SK-N-SH treated with all-trans-retinoic acid at 6 μM for 48 hours (cell line): ENCODE data around the gene RSL24D1.
"Not testable (repeated sequence)": the region's sequence is repeated elsewhere in the genome, so short reads cannot be mapped to it uniquely, and the experiment has no call there.

Source experiments
- ATAC-seq: fragments of 200-7000 bp; cut with Tn5 transposase; 3 replicates; pipeline ENCODE4 v1.9.1; 2020; ENCODE audit warnings: mild to moderate bottlenecking, moderate library complexity
- ARNTL ChIP-seq: fragments of 450-650 bp; formaldehyde crosslinking; IDR thresholded peaks from 2 replicates; pipeline ENCODE4 v1.5.0; 2020; ENCODE audit warnings: low read depth, mild to moderate bottlenecking, moderate library complexity, borderline replicate concordance
- BACH2 ChIP-seq: fragments of 250-450 bp; sonication (Bioruptor Pico); IDR thresholded peaks from 2 replicates; pipeline ENCODE4 v1.9.0; 2021; ENCODE audit warnings: mild to moderate bottlenecking, borderline replicate concordance
- CREB5 ChIP-seq: fragments of 250-450 bp; sonication (Bioruptor Pico); IDR thresholded peaks from 2 replicates; pipeline ENCODE4 v1.5.1; 2020; ENCODE audit warnings: low read depth, mild to moderate bottlenecking, moderate library complexity
- CSDC2 ChIP-seq: fragments of 250-450 bp; sonication (Bioruptor Pico); IDR thresholded peaks from 2 replicates; pipeline ENCODE4 v1.5.0; 2020; ENCODE audit warnings: mild to moderate bottlenecking, moderate library complexity
- CSRNP3 ChIP-seq: fragments of 250-450 bp; sonication (Bioruptor Pico); IDR thresholded peaks from 2 replicates; pipeline ENCODE4 v1.5.1; 2021; ENCODE audit warnings: mild to moderate bottlenecking, moderate library complexity
- ESRRG ChIP-seq: fragments of 250-450 bp; sonication (Bioruptor Pico); IDR thresholded peaks from 2 replicates; pipeline ENCODE4 v1.6.1; 2021; ENCODE audit warnings: mild to moderate bottlenecking
- GLIS3 ChIP-seq: fragments of 250-450 bp; sonication (Bioruptor Pico); IDR thresholded peaks from 2 replicates; pipeline ENCODE4 v1.5.0; 2020; ENCODE audit warnings: mild to moderate bottlenecking, moderate library complexity
- ISL1 ChIP-seq: fragments of 250-450 bp; sonication (Bioruptor Pico); IDR thresholded peaks from 2 replicates; pipeline ENCODE4 v2.1.2; 2022; ENCODE audit warnings: mild to moderate bottlenecking, moderate library complexity
- PATZ1 ChIP-seq: fragments of 250-450 bp; sonication (Bioruptor Pico); IDR thresholded peaks from 2 replicates; pipeline ENCODE4 v1.8.0; 2020; ENCODE audit warnings: mild to moderate bottlenecking, moderate library complexity, borderline replicate concordance
- POU6F1 ChIP-seq: fragments of 250-450 bp; sonication (Bioruptor Pico); IDR thresholded peaks from 2 replicates; pipeline ENCODE4 v1.8.0; 2021; ENCODE audit warnings: low read depth, mild to moderate bottlenecking, moderate library complexity, borderline replicate concordance
- PPARA ChIP-seq: fragments of 250-450 bp; sonication (Bioruptor Pico); IDR thresholded peaks from 2 replicates; pipeline ENCODE4 v1.5.0; 2020; ENCODE audit warnings: mild to moderate bottlenecking, borderline replicate concordance
- RARB ChIP-seq: fragments of 250-450 bp; sonication (Bioruptor Pico); IDR thresholded peaks from 2 replicates; pipeline ENCODE4 v1.8.0; 2021; ENCODE audit warnings: mild to moderate bottlenecking, moderate library complexity
- SNAI2 ChIP-seq: fragments of 250-450 bp; sonication (Bioruptor Pico); IDR thresholded peaks from 2 replicates; pipeline ENCODE4 v1.5.0; 2020; ENCODE audit warnings: mild to moderate bottlenecking, moderate library complexity
- TCF4 ChIP-seq: fragments of 250-450 bp; sonication (Bioruptor Pico); IDR thresholded peaks from 2 replicates; pipeline ENCODE4 v1.8.0; 2021; ENCODE audit warnings: mild to moderate bottlenecking, moderate library complexity, borderline replicate concordance
- TOX ChIP-seq: fragments of 250-450 bp; sonication (Bioruptor Pico); IDR thresholded peaks from 2 replicates; pipeline ENCODE4 v1.8.0; 2021; ENCODE audit warnings: mild to moderate bottlenecking, moderate library complexity, borderline replicate concordance
- ZC3H10 ChIP-seq: fragments of 250-450 bp; sonication (Bioruptor Pico); IDR thresholded peaks from 2 replicates; pipeline ENCODE4 v1.5.1; 2021; ENCODE audit warnings: mild to moderate bottlenecking, moderate library complexity
- ZFP3 ChIP-seq: fragments of 250-450 bp; sonication (Bioruptor Pico); IDR thresholded peaks from 2 replicates; pipeline ENCODE4 v1.5.0; 2020; ENCODE audit warnings: mild to moderate bottlenecking, moderate library complexity
- ZNF565 ChIP-seq: fragments of 450-650 bp; formaldehyde crosslinking; conservative IDR thresholded peaks from 2 replicates; pipeline ENCODE4 v1.5.0; 2020; ENCODE audit warnings: low read depth, mild to moderate bottlenecking, moderate library complexity
- ZNF70 ChIP-seq: fragments of 450-650 bp; formaldehyde crosslinking; IDR thresholded peaks from 2 replicates; pipeline ENCODE4 v1.5.0; 2020; ENCODE audit warnings: mild to moderate bottlenecking, moderate library complexity
- ZNF8 ChIP-seq: fragments of 450-650 bp; formaldehyde crosslinking; IDR thresholded peaks from 2 replicates; pipeline ENCODE4 v1.5.0; 2020; ENCODE audit warnings: mild to moderate bottlenecking, moderate library complexity

RSL24D1 gene

GRCh38 chr15:55151631-55152030 lies 45.1 kb downstream of the RSL24D1 start:
- ATAC-seq, result no peak
- TF ChIP-seq CSDC2 (no peak), PPARA (CRISPR knock-in tag) (no peak), RARB (CRISPR knock-in tag) (no peak), ZNF70 (CRISPR knock-in tag) (no peak), CREB5 (no peak), SNAI2 (CRISPR knock-in tag) (no peak)

- not testable (repeated sequence) for ATAC-seq
Measured at GRCh38 chr15:55143132-55143531, 53.6 kb downstream of the RSL24D1 start.

- TF ChIP-seq ZFP3 (CRISPR knock-in tag), result no peak
- no peak for TF ChIP-seq RARB (CRISPR knock-in tag)
- no peak for TF ChIP-seq TOX (CRISPR knock-in tag)
- no peak for TF ChIP-seq CSRNP3 (CRISPR knock-in tag)
- TF ChIP-seq PPARA (CRISPR knock-in tag), result no peak
- TF ChIP-seq CREB5, result no peak
- TF ChIP-seq ISL1, result no peak
- TF ChIP-seq ESRRG (CRISPR knock-in tag), result no peak
- TF ChIP-seq GLIS3 (CRISPR knock-in tag), result no peak
- TF ChIP-seq ARNTL (CRISPR knock-in tag), result no peak
- TF ChIP-seq ZNF8 (CRISPR knock-in tag), result no peak
- no peak for TF ChIP-seq POU6F1
- TF ChIP-seq, all 23 proteins: peak for 0
- no peak for ATAC-seq
Measured at GRCh38 chr15:55133972-55134371, 62.8 kb downstream of the RSL24D1 start.

- TF ChIP-seq ARNTL (CRISPR knock-in tag) (no peak), TOX (CRISPR knock-in tag) (no peak), PATZ1 (CRISPR knock-in tag) (no peak), TCF4 (CRISPR knock-in tag) (no peak), BACH2 (CRISPR knock-in tag) (no peak), CREB5 (no peak), ZC3H10 (no peak), SNAI2 (CRISPR knock-in tag) (no peak), ISL1 (no peak), ESRRG (CRISPR knock-in tag) (no peak), PPARA (CRISPR knock-in tag) (no peak), RARB (CRISPR knock-in tag) (no peak), ZNF565 (CRISPR knock-in tag) (no peak)
- no peak for ATAC-seq
Measured at GRCh38 chr15:55132672-55133071, 64.1 kb downstream of the RSL24D1 start.
